Neuronal stem cell (in vitro differentiated cells): Measurements from ENCODE around the gene CAST.

Source experiments
- DNase-seq: peaks from one replicate; pipeline ENCODE4 v3.0.0-alpha.2; 2013; ENCODE audit warnings: low spot score
- H2AFZ ChIP-seq: one replicate; pipeline ENCODE4 v1.6.1; 2013; ENCODE audit warnings: mild to moderate bottlenecking, low read length, inconsistent platforms
- H2AK5ac ChIP-seq: 2 replicates; pipeline ENCODE4 v1.6.1; 2013; ENCODE audit warnings: low read depth, mild to moderate bottlenecking, inconsistent platforms, low read length, moderate library complexity, mixed read lengths
- H2BK120ac ChIP-seq: 2 replicates; pipeline ENCODE4 v1.6.1; 2013; ENCODE audit warnings: low read depth, mild to moderate bottlenecking, inconsistent platforms, low read length, moderate library complexity, mixed read lengths
- H2BK12ac ChIP-seq: one replicate; pipeline ENCODE4 v1.6.1; 2013; ENCODE audit warnings: low read length, inconsistent platforms
- H2BK15ac ChIP-seq: 2 replicates; pipeline ENCODE4 v1.6.1; 2013; ENCODE audit warnings: mild to moderate bottlenecking, low read length, inconsistent platforms, mixed read lengths
- H2BK5ac ChIP-seq: one replicate; pipeline ENCODE4 v1.6.1; 2013; ENCODE audit warnings: inconsistent platforms, mild to moderate bottlenecking, low read length, moderate library complexity
- H3K14ac ChIP-seq: one replicate; pipeline ENCODE4 v1.6.1; 2013; ENCODE audit warnings: low read length, inconsistent platforms
- H3K18ac ChIP-seq: 2 replicates; pipeline ENCODE4 v1.6.1; 2013; ENCODE audit warnings: low read length, inconsistent platforms
- H3K23ac ChIP-seq: 2 replicates; pipeline ENCODE4 v1.6.1; 2013; ENCODE audit warnings: low read depth, mild to moderate bottlenecking, mixed read lengths, low read length, inconsistent platforms; ENCODE audit not compliant: poor library complexity
- H3K27ac ChIP-seq: replicated peaks from 3 replicates; pipeline ENCODE4 v1.5.1; 2013; ENCODE audit warnings: low read length, inconsistent platforms
- H3K27me3 ChIP-seq, 3 experiments: 2 replicates each; pipeline ENCODE4 v1.6.1; 2013; ENCODE audit warnings: low read length in 3 of 3, mild to moderate bottlenecking in 2 of 3, inconsistent platforms in 1 of 3, low read depth in 1 of 3, mixed read lengths in 1 of 3, moderate library complexity in 1 of 3; ENCODE audit not compliant: control insufficient read depth in 3 of 3, insufficient read depth in 3 of 3
- H3K36me3 ChIP-seq, 2 donors: replicated peaks in 1 of 2; 2 replicates each; pipeline ENCODE4 v1.6.1; 2013; ENCODE audit warnings: low read length in 2 of 2; ENCODE audit not compliant: control insufficient read depth in 2 of 2, insufficient read depth in 2 of 2
- H3K4ac ChIP-seq: 2 replicates; pipeline ENCODE4 v1.6.1; 2013; ENCODE audit warnings: inconsistent platforms, mild to moderate bottlenecking, low read length, moderate library complexity
- H3K4me1 ChIP-seq, 2 donors: 1 replicate in 1 of 2; 2 replicates in 1 of 2; pipeline ENCODE4 v1.6.1; 2013; ENCODE audit warnings: low read length in 2 of 2, low read depth in 1 of 2; ENCODE audit not compliant: control insufficient read depth in 2 of 2, insufficient read depth in 1 of 2
- H3K4me2 ChIP-seq: one replicate; pipeline ENCODE4 v1.6.1; 2013; ENCODE audit warnings: mild to moderate bottlenecking, low read length, inconsistent platforms; ENCODE audit not compliant: insufficient read depth, poor library complexity, severe bottlenecking
- H3K4me3 ChIP-seq, 2 donors: 2 replicates each; pipeline ENCODE4 v1.5.1; 2013; ENCODE audit warnings: low read length in 2 of 2, mild to moderate bottlenecking in 2 of 2, inconsistent platforms in 1 of 2, moderate library complexity in 1 of 2
- H3K79me1 ChIP-seq: one replicate; pipeline ENCODE4 v1.6.1; 2013; ENCODE audit warnings: low read depth, mild to moderate bottlenecking, inconsistent platforms, low read length, moderate library complexity
- H3K9ac ChIP-seq: one replicate; pipeline ENCODE4 v1.6.1; 2013; ENCODE audit warnings: mild to moderate bottlenecking, low read depth, low read length, inconsistent platforms; ENCODE audit not compliant: poor library complexity
- H3K9me3 ChIP-seq, 2 donors: replicated peaks in 1 of 2; 2 replicates each; pipeline versions ENCODE3 to v1.6.1; 2013; ENCODE audit warnings: low read length in 2 of 2, mild to moderate bottlenecking in 2 of 2, inconsistent platforms in 1 of 2, low read depth in 1 of 2, mixed read lengths in 1 of 2, moderate library complexity in 1 of 2; ENCODE audit not compliant: control insufficient read depth in 2 of 2, insufficient read depth in 1 of 2
- H4K8ac ChIP-seq: one replicate; pipeline ENCODE4 v1.6.1; 2013; ENCODE audit warnings: low read depth, mild to moderate bottlenecking, inconsistent platforms, low read length, moderate library complexity
- H4K91ac ChIP-seq: one replicate; pipeline ENCODE4 v1.6.1; 2013; ENCODE audit warnings: low read length, low read depth, mild to moderate bottlenecking, inconsistent platforms; ENCODE audit not compliant: poor library complexity
- WGBS, 2 donors: extraction: QIAGEN DNeasy Blood & Tissue Kit; methylation state at CpG; one replicate each; pipeline ENCODE4 v1.1.7; 2013; ENCODE audit warnings: missing lambda C conversion rate in 2 of 2, mixed read lengths in 1 of 2; ENCODE audit not compliant: insufficient read length in 2 of 2, insufficient replicate concordance in 1 of 2; ENCODE audit errors: extremely low coverage in 2 of 2; 5-methylcytosine and 5-hydroxymethylcytosine counted together

CAST gene

GRCh38 chr5:96642281-96642640 is 19.9 kb upstream of the CAST start:
- H4K8ac ChIP-seq = no peak overlapping the region
- H3K23ac ChIP-seq = no peak overlapping the region
- no peak overlapping the region for H3K4me2 ChIP-seq
- H3K9me3 ChIP-seq = no peaks in the 10 kb centered on the region
- no peak for DNase-seq
- no peaks in the 10 kb centered on the region for H3K36me3 ChIP-seq
- no peak overlapping the region for H3K4ac ChIP-seq
- no peak overlapping the region for H3K18ac ChIP-seq
- H3K79me1 ChIP-seq = no peaks in the 10 kb centered on the region
- no peak overlapping the region for H3K14ac ChIP-seq
- H3K4me3 ChIP-seq = no peak overlapping the region
- no peak overlapping the region for H2BK5ac ChIP-seq
- no peak overlapping the region for H2BK12ac ChIP-seq
- no peak overlapping the region for H4K91ac ChIP-seq
- H3K9ac ChIP-seq = no peak overlapping the region
- H2BK15ac ChIP-seq = no peak overlapping the region
- no peak overlapping the region for H3K27ac ChIP-seq
- no CpG with 5 or more reads among the region's 2 CpGs for WGBS, 2 donors
- no peak overlapping the region for H2BK120ac ChIP-seq
- H2AFZ ChIP-seq = no peak overlapping the region
- H3K27me3 ChIP-seq = peaks cover 0 to 9% (median 3%) of the 10 kb centered on the region in 3 experiments
- H2AK5ac ChIP-seq = no peak overlapping the region
- H3K4me1 ChIP-seq = no peaks in the 10 kb centered on the region

DNA sequence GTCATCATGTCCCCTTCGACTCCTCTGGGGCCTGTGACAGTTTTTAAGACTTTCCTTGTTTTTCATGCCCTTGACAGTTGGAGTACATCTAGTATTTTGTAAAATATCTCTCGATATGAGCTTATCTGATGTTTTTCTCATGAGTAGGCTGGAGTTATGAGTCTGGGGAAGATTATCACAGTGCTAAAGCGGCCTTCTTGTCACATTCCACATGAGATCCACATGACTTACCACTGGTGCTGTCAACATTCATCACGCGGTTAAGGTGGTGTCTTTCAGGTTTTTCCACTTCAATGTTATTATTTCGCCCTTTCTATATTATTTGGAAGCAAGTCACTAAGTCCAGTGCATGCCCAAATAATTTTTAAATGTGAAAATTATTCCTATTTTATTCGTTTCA is 17.1 kb upstream of the CAST start:
- H3K23ac ChIP-seq = no peak overlapping the region
- H2BK120ac ChIP-seq = no peak overlapping the region
- H3K9me3 ChIP-seq = no peaks in the 10 kb centered on the region
- WGBS, 2 donors = no CpG with 5 or more reads among the region's 7 CpGs
- H3K4me1 ChIP-seq = peaks cover 1 to 3% of the 10 kb centered on the region in 2 donors
- no peak overlapping the region for H3K4ac ChIP-seq
- no peak overlapping the region for H3K27ac ChIP-seq
- no peak overlapping the region for H3K4me3 ChIP-seq
- H3K9ac ChIP-seq = no peak overlapping the region
- H4K8ac ChIP-seq = no peak overlapping the region
- no peak overlapping the region for H2AK5ac ChIP-seq
- H2BK15ac ChIP-seq = no peak overlapping the region
- H3K4me2 ChIP-seq = no peak overlapping the region
- no peak for DNase-seq
- H3K18ac ChIP-seq = no peak overlapping the region
- H3K27me3 ChIP-seq = peaks cover 0 to 11% (median 3%) of the 10 kb centered on the region in 3 experiments
- H2BK12ac ChIP-seq = no peak overlapping the region
- no peaks in the 10 kb centered on the region for H3K36me3 ChIP-seq
- H4K91ac ChIP-seq = no peak overlapping the region
- no peak overlapping the region for H3K14ac ChIP-seq
- no peak overlapping the region for H2BK5ac ChIP-seq
- no peak overlapping the region for H2AFZ ChIP-seq
- H3K79me1 ChIP-seq = no peaks in the 10 kb centered on the region

DNA sequence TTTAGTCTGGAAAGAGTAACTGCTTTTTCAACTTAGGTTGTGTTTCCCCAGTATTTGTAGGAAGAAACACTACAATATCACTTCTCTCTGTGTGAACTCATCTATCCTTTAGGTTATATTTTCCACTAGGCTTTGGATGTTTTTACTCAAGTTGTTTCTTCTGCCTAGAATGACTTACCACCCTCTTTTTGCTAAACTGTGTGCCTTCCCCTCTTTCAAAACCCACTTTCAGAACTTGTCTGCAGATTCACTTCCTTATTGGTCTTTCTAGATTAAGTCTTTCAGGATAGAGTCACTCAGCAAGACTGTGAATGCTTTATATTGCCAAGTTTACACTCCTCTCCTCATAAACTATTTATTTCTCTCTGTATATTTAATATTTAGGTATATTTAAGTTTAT is 14.2 kb upstream of the CAST start:
- Histone ChIP-seq H3K79me1 (no peaks in the 10 kb centered on the region), H3K4ac (no peak overlapping the region), H2BK120ac (no peak overlapping the region), H2AFZ (no peak overlapping the region), H3K18ac (no peak overlapping the region), H3K9me3 (no peaks in the 10 kb centered on the region), H4K8ac (no peak overlapping the region), H2AK5ac (no peak overlapping the region), H3K23ac (no peak overlapping the region), H3K14ac (no peak overlapping the region), H3K4me3 (no peak overlapping the region), H3K27ac (no peak overlapping the region), H2BK5ac (no peak overlapping the region), H3K4me1 (peaks cover 1 to 3% of the 10 kb centered on the region in 2 donors), H3K27me3 (peaks cover 0 to 6% (median 0%) of the 10 kb centered on the region in 3 experiments), H2BK15ac (no peak overlapping the region), H2BK12ac (no peak overlapping the region), H3K36me3 (no peaks in the 10 kb centered on the region), H4K91ac (no peak overlapping the region), H3K4me2 (no peak overlapping the region), H3K9ac (no peak overlapping the region)
- no peak for DNase-seq

DNA sequence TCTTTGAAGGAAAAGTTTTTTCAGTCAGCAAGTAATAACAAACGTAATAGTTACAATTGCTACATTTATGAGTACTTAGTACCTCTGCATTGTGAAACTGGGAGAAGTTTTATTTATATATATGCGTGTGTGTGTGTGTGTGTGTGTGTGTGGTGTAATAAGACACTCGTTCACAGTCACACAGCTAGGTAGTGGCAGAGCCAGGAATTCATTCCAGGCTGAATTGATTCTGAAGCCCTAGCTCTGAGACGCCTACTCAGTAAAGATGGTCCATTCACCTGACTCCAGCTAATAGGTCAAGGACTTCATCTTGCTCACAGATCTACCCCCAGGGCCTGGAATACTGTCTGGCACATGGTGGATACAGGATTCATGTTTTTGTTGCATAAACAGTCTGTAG is 13.6 kb upstream of the CAST start:
- Histone ChIP-seq H3K27ac (no peak overlapping the region), H2BK120ac (no peak overlapping the region), H3K4me3 (no peak overlapping the region), H3K9me3 (no peaks in the 10 kb centered on the region), H2BK15ac (no peak overlapping the region), H2BK12ac (no peak overlapping the region), H3K4me2 (no peak overlapping the region), H4K8ac (no peak overlapping the region), H3K18ac (no peak overlapping the region), H3K36me3 (no peaks in the 10 kb centered on the region), H2BK5ac (no peak overlapping the region), H4K91ac (no peak overlapping the region), H3K14ac (no peak overlapping the region), H3K79me1 (no peaks in the 10 kb centered on the region), H2AFZ (no peak overlapping the region), H3K4me1 (peaks cover 1 to 3% of the 10 kb centered on the region in 2 donors), H2AK5ac (no peak overlapping the region), H3K23ac (no peak overlapping the region), H3K4ac (no peak overlapping the region), H3K9ac (no peak overlapping the region), H3K27me3 (peaks cover 0 to 6% (median 0%) of the 10 kb centered on the region in 3 experiments)
- no CpG with 5 or more reads among the region's 4 CpGs for WGBS, 2 donors
- no peak for DNase-seq
